GM19023 (cell line): ENCODE measurements around the gene KIAA0408.
"Not testable (repeated sequence)": the region's sequence is repeated elsewhere in the genome, so short reads cannot be mapped to it uniquely, and the experiment has no call there.

Experiments
- ATAC-seq: cut with Tn5 transposase; IDR thresholded peaks from one replicate; pipeline ENCODE4 v1.9.1; 2021; ENCODE audit warnings: mild to moderate bottlenecking, moderate library complexity; ENCODE audit not compliant: unreplicated experiment

Gene KIAA0408

DNA sequence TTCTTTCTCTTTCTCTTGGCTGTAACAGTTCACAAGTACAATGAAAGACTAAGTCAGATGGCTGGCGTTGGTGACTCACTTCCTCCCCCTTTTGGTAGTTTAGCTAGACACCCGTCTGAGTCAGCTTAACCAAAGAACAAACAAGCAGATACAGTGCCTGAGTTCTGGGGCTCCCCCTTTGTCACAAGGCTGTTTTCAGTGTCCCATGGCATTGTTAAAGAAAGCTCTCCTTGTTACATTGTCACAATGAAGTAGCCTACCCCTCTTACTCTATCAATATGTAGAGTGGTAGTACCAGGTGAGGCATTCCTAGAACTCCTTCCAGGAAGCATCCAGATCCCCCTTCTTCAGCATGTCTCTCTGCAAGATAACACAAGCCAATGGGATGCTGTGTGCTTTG lies 38.6 kb downstream of the KIAA0408 start:
- ATAC-seq, result peak; percentile 100

DNA sequence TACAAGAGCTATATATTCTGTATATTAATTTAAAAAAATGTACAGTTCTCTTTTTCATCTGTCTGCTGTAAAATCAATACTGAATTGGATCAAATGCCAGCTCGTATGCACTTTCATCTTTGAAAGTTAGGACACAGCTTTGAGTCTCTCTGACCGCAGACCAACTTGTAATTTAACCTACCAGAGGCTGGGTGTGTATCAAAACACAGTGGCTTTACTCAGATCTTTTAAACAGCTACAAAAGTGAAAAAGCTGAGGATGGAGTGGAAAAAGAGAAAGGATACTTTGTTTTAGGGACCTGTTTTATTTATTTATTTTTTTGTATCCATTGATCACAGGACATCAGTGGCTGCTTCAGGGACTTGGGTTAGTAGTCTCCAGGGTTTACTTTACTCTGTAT lies 44.1 kb downstream of the KIAA0408 start:
- ATAC-seq, result no peak

DNA sequence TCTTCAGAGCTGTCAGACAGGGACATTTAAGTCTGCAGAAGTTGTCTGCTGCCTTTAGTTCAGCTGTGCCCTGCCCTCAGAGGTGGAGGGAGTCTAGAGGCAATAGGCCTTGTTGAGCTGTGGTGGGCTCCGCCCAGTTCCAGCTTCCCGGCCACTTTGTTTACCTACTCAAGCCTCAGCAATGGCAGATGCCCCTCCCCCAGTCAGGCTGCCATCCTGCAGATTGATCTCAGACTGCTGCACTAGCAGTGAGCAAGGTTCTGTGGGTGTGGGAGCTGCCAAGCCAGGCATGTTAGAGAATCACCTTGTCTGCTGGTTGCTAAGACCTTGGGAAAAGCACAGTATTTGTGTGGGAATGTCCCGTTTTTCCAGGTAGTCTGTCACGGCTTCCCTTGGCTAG lies 46.1 kb downstream of the KIAA0408 start:
- not testable (repeated sequence) for ATAC-seq

DNA sequence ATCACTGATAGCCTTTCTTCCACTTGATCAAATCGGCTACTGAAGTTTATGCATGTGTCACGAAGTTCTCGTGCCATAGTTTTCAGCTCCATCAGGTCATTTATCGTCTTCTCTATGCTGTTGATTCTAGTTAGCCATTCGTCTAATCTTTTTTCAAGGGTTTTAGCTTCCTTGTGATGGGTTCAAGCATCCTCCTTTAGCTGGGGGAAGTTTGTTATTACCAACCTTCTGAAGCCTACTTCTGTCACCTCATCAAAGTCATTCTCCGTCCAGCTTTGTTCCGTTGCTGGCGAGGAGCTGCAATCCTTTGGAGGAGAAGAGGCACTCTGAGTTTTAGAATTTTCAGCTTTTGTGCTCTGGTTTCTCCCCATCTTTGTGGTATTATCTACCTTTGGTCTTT lies 47.2 kb downstream of the KIAA0408 start:
- ATAC-seq, result not testable (repeated sequence)
